NB4 (cell line): ENCODE data around the gene LSAMP.

Experiments
- DNase-seq: peaks from one replicate; pipeline ENCODE4 v3.0.0; 2010; ENCODE audit warnings: low read depth
- H3K4me3 ChIP-seq: one replicate; pipeline ENCODE4 v1.5.1; 2011; ENCODE audit warnings: mild to moderate bottlenecking, low read depth, low read length, moderate library complexity
- CTCF ChIP-seq: IDR thresholded peaks from one replicate; pipeline ENCODE4 v1.5.1; 2012; ENCODE audit warnings: low read depth, low read length
- MAX ChIP-seq: IDR thresholded peaks from 2 replicates; pipeline ENCODE4 v1.6.1; 2011; ENCODE audit warnings: low read depth, low read length
- MYC ChIP-seq: IDR thresholded peaks from 2 replicates; pipeline ENCODE4 v1.6.1; 2011; ENCODE audit warnings: low read depth, low read length
- POLR2A ChIP-seq: IDR thresholded peaks from 2 replicates; pipeline ENCODE4 v1.6.1; 2011; ENCODE audit warnings: mild to moderate bottlenecking; ENCODE audit not compliant: insufficient read length; ENCODE audit errors: extremely low read depth

The LSAMP gene

GRCh38 chr3:115898656-115899410, 546.5 kb downstream of the LSAMP start:
- no peak overlapping the region for H3K4me3 ChIP-seq
- no peak for TF ChIP-seq CTCF
- no peak for TF ChIP-seq MAX
- no peak for TF ChIP-seq MYC
- no peak for TF ChIP-seq POLR2A
- DNase-seq, result peak; percentile 1

- no peak overlapping the region for H3K4me3 ChIP-seq
- no peak for DNase-seq
- TF ChIP-seq POLR2A, result no peak
- no peak for TF ChIP-seq CTCF
- no peak for TF ChIP-seq MAX
- no peak for TF ChIP-seq MYC
Observed at GRCh38 chr3:115891006-115891636, 554.2 kb downstream of the LSAMP start.

GRCh38 chr3:115890579-115890978, 554.7 kb downstream of the LSAMP start:
- DNase-seq, result no peak
- H3K4me3 ChIP-seq, result no peak overlapping the region
- TF ChIP-seq POLR2A (no peak), MAX (no peak), CTCF (no peak), MYC (no peak)

GRCh38 chr3:115885621-115886020, 559.7 kb downstream of the LSAMP start:
- no peak for TF ChIP-seq MAX
- no peak for TF ChIP-seq MYC
- TF ChIP-seq CTCF, result no peak
- no peak for TF ChIP-seq POLR2A
- DNase-seq, result peak; percentile 7

GRCh38 chr3:115877615-115877899, 567.7 kb downstream of the LSAMP start:
- no peak for TF ChIP-seq MAX
- no peak for TF ChIP-seq MYC
- TF ChIP-seq CTCF, result no peak
- TF ChIP-seq POLR2A, result no peak
- DNase-seq, result no peak
- no peak overlapping the region for H3K4me3 ChIP-seq

More at GRCh38 chr3:115885621-115886020, 559.7 kb downstream of the LSAMP start:
- no peak overlapping the region for H3K4me3 ChIP-seq
